ENCODE measurements around the gene CROCC2. TPM values are rescaled to one million over a fixed set of nuclear protein-coding genes. Genes with fewer than 3 reads are reported as not detected.

CROCC2 gene
- total RNA-seq, 2 experiments from 2014 or later, result not detected

DNA sequence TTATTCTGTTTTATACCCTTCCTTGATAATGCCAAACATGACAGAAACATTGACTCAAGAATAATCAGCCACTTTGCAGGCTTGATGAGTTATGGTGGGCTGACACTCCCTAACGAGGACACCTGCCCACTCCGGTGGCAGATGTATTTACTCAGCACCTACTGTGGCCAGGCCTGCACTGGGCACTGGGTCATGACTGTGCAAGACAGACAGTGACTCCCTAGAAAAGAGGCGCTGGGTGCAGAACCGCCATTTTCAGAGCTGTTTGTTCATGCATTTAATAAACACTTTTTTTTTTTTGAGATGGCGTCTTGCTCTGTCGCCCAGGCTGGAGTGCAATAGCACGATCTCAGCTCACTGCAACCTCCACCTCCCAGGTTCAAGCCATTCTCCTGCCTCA is 124.7 kb downstream of the CROCC2 start:
- ChIA-PET POLR2A (no interaction called here), CTCF (ENCODE audit: unreplicated experiment) (no interaction called here)
- no TSS peak for BruUV-seq (replicated peaks)
- Histone ChIP-seq H3K9me3 (ENCODE audit: low read length) (peaks cover 8% of the 10 kb centered on the region; the same call in 1 of the 2 replicates), H3K4me3 (ENCODE audit: low read depth, low read length, poor library complexity, severe bottlenecking) (no peak overlapping the region), H3K79me2 (ENCODE audit: insufficient read depth, low read depth, low read length) (no peaks in the 10 kb centered on the region), H2AFZ (ENCODE audit: low read length) (no peak overlapping the region), H4K20me1 (ENCODE audit: insufficient read depth, low read length) (no peaks in the 10 kb centered on the region), H3K4me1 (ENCODE audit: insufficient read depth, low read length, poor library complexity, severe bottlenecking) (no peaks in the 10 kb centered on the region), H3K4me2 (ENCODE audit: low read length) (no peak overlapping the region), H3K9me2 (ENCODE audit: insufficient read depth, low read length) (no peaks in the 10 kb centered on the region), H3K36me3 (ENCODE audit: insufficient read depth, low read length) (no peaks in the 10 kb centered on the region), H3K27ac (ENCODE audit: low read depth, low read length, poor library complexity, severe bottlenecking) (no peak overlapping the region)
- TF ChIP-seq, protein P1, sequence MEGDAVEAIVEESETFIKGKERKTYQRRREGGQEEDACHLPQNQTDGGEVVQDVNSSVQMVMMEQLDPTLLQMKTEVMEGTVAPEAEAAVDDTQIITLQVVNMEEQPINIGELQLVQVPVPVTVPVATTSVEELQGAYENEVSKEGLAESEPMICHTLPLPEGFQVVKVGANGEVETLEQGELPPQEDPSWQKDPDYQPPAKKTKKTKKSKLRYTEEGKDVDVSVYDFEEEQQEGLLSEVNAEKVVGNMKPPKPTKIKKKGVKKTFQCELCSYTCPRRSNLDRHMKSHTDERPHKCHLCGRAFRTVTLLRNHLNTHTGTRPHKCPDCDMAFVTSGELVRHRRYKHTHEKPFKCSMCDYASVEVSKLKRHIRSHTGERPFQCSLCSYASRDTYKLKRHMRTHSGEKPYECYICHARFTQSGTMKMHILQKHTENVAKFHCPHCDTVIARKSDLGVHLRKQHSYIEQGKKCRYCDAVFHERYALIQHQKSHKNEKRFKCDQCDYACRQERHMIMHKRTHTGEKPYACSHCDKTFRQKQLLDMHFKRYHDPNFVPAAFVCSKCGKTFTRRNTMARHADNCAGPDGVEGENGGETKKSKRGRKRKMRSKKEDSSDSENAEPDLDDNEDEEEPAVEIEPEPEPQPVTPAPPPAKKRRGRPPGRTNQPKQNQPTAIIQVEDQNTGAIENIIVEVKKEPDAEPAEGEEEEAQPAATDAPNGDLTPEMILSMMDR (conservative IDR thresholded peaks at IDR 0.05; ENCODE audit: low read length), result no peak
- DNase-seq (ENCODE audit: low spot score), result no peak
- intact Hi-C loops (cut with micrococcal nuclease; ENCODE audit: unreplicated experiment), result no loop called here

DNA sequence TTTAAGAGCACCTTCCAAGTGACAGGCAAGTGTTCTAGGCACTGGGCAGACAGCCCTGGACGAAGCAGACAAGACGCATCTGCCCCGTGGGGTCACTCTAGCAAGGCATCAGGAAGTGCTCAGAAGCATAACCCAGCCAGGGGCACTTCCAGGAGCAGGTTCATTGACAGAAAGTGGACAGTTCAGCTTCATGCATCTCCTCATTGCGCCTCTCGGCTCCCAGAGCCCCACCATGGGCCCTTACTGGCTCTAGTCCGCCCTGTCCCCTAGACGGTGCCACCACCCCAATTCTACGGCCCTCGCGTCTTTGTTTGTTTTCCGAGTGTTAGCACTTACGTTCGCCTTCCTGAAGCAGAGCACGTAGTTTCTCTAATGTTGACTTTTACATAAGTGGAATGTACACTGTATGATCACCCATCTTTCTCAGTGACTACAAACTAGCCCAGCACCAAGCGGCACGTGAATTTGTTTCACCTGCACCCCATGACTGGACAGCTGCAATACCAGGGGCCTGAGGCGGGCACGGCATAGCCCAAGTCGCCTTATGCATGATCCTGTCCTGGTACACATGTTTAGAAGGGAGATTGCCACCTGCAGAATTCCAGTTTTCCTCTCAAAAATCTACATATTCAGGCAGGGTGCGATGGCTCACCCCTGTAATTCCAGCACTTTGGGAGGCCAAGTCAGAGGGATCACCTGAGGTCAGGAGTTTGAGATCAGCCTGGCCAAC is 125.5 kb downstream of the CROCC2 start:
- Histone ChIP-seq H3K9me3 (ENCODE audit: low read length) (peaks cover under 1% of the 10 kb centered on the region; the same call in 1 of the 2 replicates), H2AFZ (ENCODE audit: low read length) (no peak overlapping the region), H4K20me1 (ENCODE audit: insufficient read depth, low read length) (no peaks in the 10 kb centered on the region), H3K27ac (ENCODE audit: low read depth, low read length, poor library complexity, severe bottlenecking) (no peak overlapping the region), H3K9me2 (ENCODE audit: insufficient read depth, low read length) (no peaks in the 10 kb centered on the region), H3K4me3 (ENCODE audit: low read depth, low read length, poor library complexity, severe bottlenecking) (no peak overlapping the region), H3K79me2 (ENCODE audit: insufficient read depth, low read depth, low read length) (no peaks in the 10 kb centered on the region), H3K4me1 (ENCODE audit: insufficient read depth, low read length, poor library complexity, severe bottlenecking) (peaks cover 2% of the 10 kb centered on the region), H3K4me2 (ENCODE audit: low read length) (no peak overlapping the region), H3K36me3 (ENCODE audit: insufficient read depth, low read length) (no peaks in the 10 kb centered on the region)
- CTCF ChIA-PET (ENCODE audit: unreplicated experiment), result no interaction called here
- TF ChIP-seq, protein P1 (conservative IDR thresholded peaks at IDR 0.05; ENCODE audit: low read length), result no peak
- TF ChIP-seq EZH2phosphoT487 (IDR thresholded peaks at IDR 0.05; ENCODE audit: borderline replicate concordance, low read depth, low read length), result no peak
- no peak for DNase-seq (ENCODE audit: low spot score)
- intact Hi-C loops (cut with micrococcal nuclease; ENCODE audit: unreplicated experiment), result no loop called here
- POLR2A ChIA-PET, result no interaction called here
- no TSS peak for BruUV-seq (replicated peaks)

GRCh38 chr2:241033336-241033987 is 127.3 kb downstream of the CROCC2 start:
- Histone ChIP-seq H3K9me3 (ENCODE audit: low read length) (no peaks in the 10 kb centered on the region), H3K4me3 (ENCODE audit: low read depth, low read length, poor library complexity, severe bottlenecking) (no peak overlapping the region), H3K36me3 (ENCODE audit: insufficient read depth, low read length) (no peaks in the 10 kb centered on the region), H4K20me1 (ENCODE audit: insufficient read depth, low read length) (no peaks in the 10 kb centered on the region), H2AFZ (ENCODE audit: low read length) (no peak overlapping the region), H3K4me1 (ENCODE audit: insufficient read depth, low read length, poor library complexity, severe bottlenecking) (peaks cover 21% of the 10 kb centered on the region), H3K79me2 (ENCODE audit: insufficient read depth, low read depth, low read length) (no peaks in the 10 kb centered on the region), H3K27ac (ENCODE audit: low read depth, low read length, poor library complexity, severe bottlenecking) (no peak overlapping the region), H3K4me2 (ENCODE audit: low read length) (no peak overlapping the region), H3K9me2 (ENCODE audit: insufficient read depth, low read length) (no peaks in the 10 kb centered on the region)
- TF ChIP-seq, protein P1 (conservative IDR thresholded peaks at IDR 0.05; ENCODE audit: low read length), result no peak
- TF ChIP-seq EZH2phosphoT487 (IDR thresholded peaks at IDR 0.05; ENCODE audit: borderline replicate concordance, low read depth, low read length), result no peak
- POLR2A ChIA-PET, result no interaction called here
- intact Hi-C loops (cut with micrococcal nuclease; ENCODE audit: unreplicated experiment), result no loop called here
- no TSS peak for BruUV-seq (replicated peaks)
- CTCF ChIA-PET (ENCODE audit: unreplicated experiment), result no interaction called here
- DNase-seq (ENCODE audit: low spot score), result no peak
